Measurements from ENCODE around the gene SLC25A48.
"Not testable (repeated sequence)": the region's sequence is repeated elsewhere in the genome, so short reads cannot be mapped to it uniquely, and the experiment has no call there.

DNA sequence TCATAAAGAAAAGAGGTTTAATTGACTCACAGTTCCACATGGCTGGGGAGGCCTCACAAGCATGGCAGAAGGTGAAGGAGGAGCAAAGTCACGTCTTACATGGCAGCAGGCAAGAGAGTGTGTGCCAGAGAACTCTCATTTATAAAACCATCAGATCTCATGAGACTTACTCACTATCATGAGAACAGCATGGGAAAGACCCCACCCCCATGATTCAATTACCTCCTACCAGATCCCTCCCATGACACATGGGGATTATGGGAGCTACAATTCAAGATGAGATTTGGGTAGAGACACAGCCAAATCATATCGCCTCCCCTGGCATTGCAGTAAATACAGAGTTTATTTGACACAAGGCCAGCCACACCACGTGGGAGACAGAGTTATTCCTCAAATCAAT, 24.7 kb downstream of the SLC25A48 start:
- not testable (repeated sequence) for TF ChIP-seq POLR2A (IDR thresholded peaks at IDR 0.05; ENCODE audit: low read length); GATA1 (IDR thresholded peaks at IDR 0.05; ENCODE audit: low read depth, low read length)
